GM13977 (cell line): ENCODE results near the gene DDOST.

Source experiments
- DNase-seq: peaks from one replicate; pipeline ENCODE4 v3.0.0; 2012; ENCODE audit warnings: low spot score
- CTCF ChIP-seq: IDR thresholded peaks from 2 replicates; pipeline ENCODE4 v1.5.1; 2012; ENCODE audit warnings: mild to moderate bottlenecking, control low read depth; ENCODE audit not compliant: insufficient read depth; ENCODE audit errors: extremely low read depth, missing control alignments
- in situ Hi-C: fragments of 300-500 bp; cut with MboI; formaldehyde crosslinking; loops from one replicate; pipeline ENCODE4 v1.12.0; 2022; ENCODE audit warnings: low sequenced_read_pairs, low pct_unique_long_range_greater_than_20kb, mixed read lengths, inconsistent platforms; ENCODE audit not compliant: unreplicated experiment

Gene DDOST

GRCh38 chr1:20665726-20666125, 4.6 kb upstream of the DDOST start:
- no peak for TF ChIP-seq CTCF
- in situ Hi-C loops, result no loop called here
- no peak for DNase-seq

GRCh38 chr1:20663969-20664715, 3.0 kb upstream of the DDOST start:
- in situ Hi-C loops, result no loop called here
- no peak for TF ChIP-seq CTCF
- DNase-seq, result no peak

GRCh38 chr1:20663365-20663764, 2.2 kb upstream of the DDOST start:
- TF ChIP-seq CTCF, result no peak
- in situ Hi-C loops, result no loop called here
- DNase-seq, result no peak

GRCh38 chr1:20662110-20662475, 924 bp upstream of the DDOST start:
- TF ChIP-seq CTCF, result no peak
- in situ Hi-C loops, result no loop called here
- DNase-seq, result no peak

GRCh38 chr1:20660847-20661206, 342 bp downstream of the DDOST start:
- in situ Hi-C loops, result no loop called here
- DNase-seq, result no peak
- TF ChIP-seq CTCF, result no peak

- no peak for DNase-seq
- in situ Hi-C loops, result no loop called here
- no peak for TF ChIP-seq CTCF
These were observed 806 bp downstream of the DDOST start for GRCh38 chr1:20660363-20660762.
